ENCODE data around the gene RELA.
"Not testable (repeated sequence)": the region's sequence is repeated elsewhere in the genome, so short reads cannot be mapped to it uniquely, and the experiment has no call there.

RELA gene

DNA sequence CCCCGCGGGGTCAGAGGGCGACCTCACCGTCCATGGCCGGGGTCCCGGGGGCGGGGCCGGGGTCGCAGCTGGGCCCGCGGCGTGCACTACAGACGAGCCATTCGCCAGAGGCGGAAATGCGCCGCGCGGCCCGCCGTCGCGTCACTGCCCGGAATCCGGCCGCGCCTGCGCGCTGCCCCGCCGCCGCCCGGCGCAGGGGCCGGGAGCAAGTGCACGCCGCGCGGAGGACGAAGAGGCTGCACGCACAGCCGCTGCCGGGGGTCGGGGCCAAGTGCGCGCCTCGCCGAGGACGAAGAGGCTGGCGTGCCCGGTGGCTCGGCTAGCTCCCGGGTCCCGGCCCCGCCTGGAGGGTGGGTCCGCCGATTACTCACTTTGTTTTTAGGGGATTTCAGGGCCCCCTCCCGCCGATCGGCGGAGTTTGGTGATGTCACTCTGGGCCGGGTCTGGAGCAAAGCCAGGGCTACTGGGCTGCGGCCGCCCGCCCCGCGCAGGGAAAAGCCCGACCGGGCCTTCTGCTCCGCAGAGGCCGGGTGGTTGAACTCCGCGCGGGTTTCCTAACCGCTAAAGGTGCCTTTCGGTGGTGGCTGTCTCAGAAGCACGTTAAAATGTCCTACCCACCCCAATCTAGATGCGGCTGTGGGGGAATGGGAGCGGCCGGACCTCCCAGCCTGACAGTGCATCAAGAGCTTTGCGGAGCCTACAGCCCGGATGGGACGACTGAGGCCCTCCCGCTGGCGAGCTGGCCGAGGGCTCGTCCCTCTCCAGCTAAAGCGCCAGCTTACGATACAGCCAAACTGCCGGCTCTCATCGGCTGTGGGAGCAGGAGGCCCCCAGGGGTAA lies at the start of gene RELA:
TSS of gene RELA (minus strand) at position 118 of the 840 bp plus-strand sequence. CDS start at position 34, 84 bp downstream.
- peak; percentile 93 to 94 for DNase-seq (ENCODE audit: low read depth in 2 of 2)

DNA sequence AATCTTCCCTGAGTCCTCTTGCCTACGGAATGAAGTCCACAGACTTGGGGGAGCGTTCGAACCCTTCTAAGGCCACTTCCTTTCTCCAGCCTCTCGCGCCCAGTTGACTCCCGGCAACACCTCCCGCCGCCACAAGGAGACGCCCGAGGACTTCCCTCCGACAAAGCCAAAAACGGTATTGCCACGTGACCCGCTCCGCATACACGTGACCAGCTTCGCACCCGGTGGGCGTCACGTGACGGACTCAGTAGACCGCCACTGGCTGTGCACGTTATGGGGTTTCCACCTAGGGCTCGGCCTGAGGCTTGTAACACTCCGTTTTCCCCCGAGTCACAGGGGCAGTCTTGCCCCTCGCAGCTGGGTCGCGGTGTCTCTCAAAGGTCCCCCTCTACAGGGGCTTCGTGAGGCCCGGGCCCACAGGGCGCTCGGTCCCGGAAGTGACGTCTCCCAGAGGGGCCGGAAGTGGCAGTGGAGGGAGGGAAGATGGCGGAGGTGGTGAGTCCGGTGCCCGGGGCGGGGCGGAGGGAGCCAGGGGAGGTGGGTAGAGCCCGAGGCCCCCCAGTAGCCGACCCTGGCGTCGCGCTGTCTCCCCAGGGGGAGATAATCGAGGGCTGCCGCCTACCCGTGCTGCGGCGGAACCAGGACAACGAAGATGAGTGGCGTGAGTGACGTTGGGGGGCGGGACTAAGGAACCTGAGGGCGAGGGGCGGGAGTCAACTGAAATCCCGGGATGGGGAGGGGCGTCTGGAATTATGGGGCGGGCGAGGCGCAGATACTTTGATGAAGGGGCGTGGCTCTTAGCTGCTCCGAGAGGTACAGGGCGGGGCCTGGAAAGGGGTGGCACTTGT lies 49.3 kb upstream of the RELA start, which contains the start of gene KAT5:
TSS of gene KAT5 (plus strand) at position 468 of the 848 bp plus-strand sequence. CDS start at position 484, 16 bp downstream.
- DNase-seq (ENCODE audit: low read depth in 2 of 2): peak; percentile 95 to 96

DNA sequence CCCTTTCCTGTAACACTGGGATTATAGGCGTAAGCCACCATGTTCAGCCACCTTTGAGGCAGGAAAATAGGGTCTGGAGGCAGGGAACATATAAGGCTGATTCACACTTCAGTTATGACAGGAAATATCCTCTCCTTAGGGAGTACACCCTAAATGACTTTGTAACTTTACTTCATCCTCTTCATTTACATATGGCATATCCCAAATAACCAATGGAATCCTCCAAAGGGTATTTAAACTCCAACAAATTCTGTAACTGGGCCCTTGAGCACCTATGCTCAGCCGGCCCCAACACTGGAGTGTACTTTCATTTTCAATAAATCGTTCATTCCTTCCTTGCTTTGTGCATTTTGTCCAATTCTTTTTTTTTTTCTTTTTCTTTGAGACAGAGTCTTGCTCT lies 47.7 kb upstream of the RELA start:
- DNase-seq (ENCODE audit: low read depth in 2 of 2): no peak

DNA sequence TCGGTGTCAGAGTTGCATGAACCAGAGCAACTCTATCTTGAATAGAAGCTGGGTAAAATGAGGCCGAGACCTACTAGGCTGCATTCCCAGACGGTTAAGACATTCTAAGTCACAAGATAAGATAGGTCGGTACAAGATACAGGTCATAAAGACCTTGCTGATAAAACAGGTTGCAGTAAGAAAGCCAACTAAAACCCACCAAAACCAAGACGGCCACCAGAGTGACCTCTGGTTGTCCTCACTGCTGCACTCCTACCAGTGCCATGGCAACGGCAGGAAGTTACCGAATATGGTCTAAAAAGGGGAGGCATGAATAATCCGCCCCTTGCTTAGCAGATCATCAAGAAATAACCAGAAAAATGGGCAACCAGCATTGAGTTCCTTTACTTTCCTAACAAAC lies 46.9 kb upstream of the RELA start:
- no peak for DNase-seq (ENCODE audit: low read depth in 2 of 2)

DNA sequence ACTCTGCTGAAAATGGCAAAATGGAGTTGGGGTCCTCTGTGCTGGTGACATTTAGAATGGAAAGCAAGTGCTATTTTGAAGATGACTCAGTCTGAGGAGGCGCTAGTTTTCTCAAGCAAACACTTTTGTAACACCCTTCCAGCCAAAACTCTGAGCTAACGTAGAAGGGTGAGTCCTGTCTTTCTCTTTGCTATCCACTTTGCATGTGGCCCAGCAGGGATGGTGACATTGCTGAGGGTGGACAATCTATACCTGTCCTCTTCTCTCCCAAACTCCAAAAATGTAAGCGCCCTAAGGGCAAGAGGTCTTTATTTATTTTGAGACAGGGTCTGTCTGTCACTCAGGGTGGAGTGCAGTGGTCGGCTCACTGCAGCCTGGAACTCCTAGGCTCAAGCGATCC lies 45.7 kb upstream of the RELA start:
- no peak for DNase-seq (ENCODE audit: low read depth in 2 of 2)

DNA sequence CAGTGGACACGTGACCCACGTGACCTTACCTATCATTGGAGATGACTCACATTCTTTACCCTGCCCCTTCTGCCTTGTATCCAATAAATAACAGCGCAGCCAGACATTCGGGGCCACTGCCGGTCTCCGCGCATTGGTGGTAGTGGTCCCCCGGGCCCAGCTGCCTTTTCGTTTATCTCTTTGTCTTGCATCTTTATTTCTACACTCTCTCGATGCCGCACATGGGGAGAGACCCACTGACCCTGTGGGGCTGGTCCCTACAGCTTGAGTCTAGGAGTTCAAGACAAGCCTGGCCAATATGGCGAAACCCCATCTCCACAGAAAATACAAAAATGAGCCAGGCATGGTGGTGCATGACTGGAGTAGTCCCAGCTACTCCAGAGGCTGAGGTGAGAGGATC lies 44.3 kb upstream of the RELA start:
- not testable (repeated sequence) for DNase-seq (ENCODE audit: low read depth in 2 of 2)

DNA sequence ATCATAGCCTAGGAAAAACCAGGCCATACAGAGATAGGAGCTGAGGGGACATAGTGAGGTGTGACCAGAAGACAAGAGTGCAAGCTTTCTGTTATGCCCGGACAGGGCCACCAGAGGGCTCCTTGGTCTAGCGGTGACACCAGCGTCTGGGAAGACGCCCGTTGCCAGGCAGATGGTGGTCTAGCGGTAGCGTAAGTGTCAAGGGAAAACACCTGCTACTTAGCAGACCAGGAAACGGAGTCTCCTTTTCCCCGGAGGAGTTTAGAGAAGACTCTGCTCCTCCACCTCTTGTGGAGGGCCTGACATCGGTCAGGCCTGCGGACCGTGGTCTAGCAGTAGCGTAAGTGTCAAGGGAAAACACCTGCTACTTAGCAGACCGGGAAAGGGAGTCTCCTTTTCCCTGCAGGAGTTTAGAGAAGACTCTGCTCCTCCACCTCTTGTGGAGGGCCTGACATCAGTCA lies 43.6 kb upstream of the RELA start:
- peak in 1 of 2 experiments; percentile 3 for DNase-seq (ENCODE audit: low read depth in 2 of 2)

DNA sequence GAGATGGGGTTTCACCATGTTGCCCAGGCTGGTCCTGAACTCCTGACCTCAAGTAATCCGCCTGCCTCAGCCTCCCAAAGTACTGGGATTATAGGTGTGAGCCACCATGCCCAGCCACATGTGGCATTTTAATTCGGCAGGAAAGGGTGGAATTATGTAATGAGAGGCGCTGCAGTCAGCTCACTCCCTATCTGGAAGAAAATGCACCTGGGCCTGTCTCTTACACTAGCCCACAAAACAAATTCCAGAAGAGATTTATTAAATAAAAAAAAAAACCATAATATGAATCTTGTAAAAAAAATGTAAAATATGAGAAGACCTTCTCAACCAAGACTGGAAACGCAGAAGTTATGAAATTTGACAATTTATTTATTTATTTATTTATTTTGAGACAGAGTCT lies 41.1 kb upstream of the RELA start:
- no peak for DNase-seq (ENCODE audit: low read depth in 2 of 2)

DNA sequence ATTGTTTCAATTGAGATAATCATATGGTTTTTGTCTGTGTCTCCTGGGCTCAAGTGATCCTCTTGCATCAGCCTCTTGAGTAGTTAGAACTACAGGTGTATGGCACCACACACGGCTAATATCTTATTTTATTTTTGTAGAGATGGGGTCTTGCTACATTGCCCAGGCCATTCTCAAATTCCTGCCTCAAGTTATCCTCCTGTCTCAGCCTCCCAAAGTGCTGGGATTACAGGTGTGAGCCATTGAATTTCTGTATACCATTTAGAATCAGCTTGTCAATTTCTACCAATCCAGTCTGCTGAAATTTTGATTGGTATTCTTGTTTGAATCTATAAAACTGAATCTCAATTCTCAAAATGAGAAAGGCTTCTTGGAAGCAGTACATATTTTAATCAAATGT lies 39.0 kb upstream of the RELA start:
- DNase-seq (ENCODE audit: low read depth in 2 of 2): no peak

DNA sequence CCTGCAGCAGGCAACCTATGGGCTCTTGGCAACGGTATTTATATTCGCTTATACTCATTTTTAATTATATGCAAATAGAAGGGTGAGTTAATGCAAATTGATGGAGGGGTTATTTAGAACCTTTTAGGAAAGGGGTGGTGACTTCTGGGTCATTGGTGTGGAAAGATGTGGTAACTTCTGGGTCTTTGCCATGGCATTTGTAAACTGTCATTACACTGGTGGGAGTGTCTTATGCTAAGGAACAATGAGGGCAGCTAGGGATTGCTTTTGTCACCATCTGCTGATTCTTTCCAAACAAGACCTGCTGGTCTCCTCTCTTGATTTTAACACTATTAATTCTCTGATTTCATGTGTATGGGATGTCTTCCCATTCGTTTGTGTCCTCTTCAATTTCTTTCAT lies 37.7 kb upstream of the RELA start:
- no peak for DNase-seq (ENCODE audit: low read depth in 2 of 2)

DNA sequence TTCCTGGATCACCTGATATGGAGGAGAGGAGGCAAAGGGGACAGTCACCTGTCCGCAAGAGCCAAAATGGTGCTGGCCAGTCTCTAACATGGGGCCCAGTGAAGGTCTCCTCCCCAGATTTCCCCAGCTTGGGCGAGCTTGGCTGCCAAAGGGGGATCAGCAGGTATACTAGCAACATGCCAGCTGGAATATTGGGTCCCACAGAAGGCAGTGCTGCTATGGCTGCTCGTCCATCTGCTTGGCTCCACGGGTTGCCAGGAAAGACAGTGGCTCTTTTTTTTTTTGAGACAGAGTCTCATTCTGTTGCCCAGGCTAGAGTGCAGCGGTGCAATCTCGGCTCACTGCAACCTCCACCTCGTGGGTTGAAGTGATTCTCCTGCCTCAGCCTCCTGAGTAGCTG lies 36.6 kb upstream of the RELA start:
- DNase-seq (ENCODE audit: low read depth in 2 of 2): no peak

DNA sequence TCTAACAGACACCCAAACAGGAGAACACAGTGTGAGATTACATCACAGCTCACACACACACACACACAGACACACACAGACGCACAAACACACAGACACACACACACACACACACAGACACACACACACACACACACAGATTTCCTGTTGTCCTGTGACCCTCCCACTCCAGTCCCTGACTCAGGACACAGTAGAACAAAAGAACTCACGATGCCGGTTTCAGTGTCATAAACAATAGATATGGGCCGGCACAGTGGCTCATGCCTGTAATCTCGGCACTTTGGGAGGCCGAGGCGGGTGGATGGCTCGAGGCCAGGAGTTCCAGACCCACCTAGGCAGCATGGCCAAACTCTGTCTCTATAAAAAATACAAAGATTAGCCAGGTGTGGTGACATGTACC lies 35.5 kb upstream of the RELA start:
- DNase-seq (ENCODE audit: low read depth in 2 of 2): no peak

DNA sequence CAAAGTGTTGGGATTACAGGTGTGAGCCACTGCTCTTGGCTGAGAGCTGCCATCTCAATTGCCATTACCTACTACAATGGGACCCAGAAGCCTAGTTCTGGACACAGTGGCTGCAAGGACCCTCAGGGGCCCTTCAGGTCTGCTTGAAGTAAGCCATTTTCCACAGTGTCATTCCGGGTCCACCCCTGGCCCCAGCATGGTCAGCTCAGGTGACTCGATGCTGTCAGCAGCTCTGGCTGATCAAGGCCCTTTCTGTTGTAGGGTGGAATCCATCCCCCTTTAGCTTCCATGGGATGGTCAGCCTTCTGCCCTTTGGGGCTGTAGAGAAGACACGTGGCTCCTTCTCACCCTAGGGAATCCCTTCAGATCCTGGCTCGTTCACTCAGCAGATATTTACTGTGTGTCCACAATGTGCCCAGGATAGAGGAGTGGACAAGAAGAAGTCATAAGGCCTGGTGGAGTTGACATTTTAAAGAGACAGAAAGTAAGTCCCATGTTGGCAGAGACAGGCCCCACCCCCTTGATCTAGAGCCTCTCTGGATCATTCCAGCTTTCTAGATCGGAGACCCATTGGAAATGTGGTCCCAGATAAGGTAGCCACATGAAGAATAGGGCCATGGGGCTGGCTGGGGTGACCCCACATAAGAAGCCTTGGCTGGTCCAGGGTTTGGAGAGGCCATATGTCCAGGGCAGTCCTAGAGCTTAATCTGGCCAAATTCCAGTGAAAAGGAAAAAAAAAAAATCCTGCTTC lies 34.3 kb upstream of the RELA start:
- DNase-seq (ENCODE audit: low read depth in 2 of 2): no peak

DNA sequence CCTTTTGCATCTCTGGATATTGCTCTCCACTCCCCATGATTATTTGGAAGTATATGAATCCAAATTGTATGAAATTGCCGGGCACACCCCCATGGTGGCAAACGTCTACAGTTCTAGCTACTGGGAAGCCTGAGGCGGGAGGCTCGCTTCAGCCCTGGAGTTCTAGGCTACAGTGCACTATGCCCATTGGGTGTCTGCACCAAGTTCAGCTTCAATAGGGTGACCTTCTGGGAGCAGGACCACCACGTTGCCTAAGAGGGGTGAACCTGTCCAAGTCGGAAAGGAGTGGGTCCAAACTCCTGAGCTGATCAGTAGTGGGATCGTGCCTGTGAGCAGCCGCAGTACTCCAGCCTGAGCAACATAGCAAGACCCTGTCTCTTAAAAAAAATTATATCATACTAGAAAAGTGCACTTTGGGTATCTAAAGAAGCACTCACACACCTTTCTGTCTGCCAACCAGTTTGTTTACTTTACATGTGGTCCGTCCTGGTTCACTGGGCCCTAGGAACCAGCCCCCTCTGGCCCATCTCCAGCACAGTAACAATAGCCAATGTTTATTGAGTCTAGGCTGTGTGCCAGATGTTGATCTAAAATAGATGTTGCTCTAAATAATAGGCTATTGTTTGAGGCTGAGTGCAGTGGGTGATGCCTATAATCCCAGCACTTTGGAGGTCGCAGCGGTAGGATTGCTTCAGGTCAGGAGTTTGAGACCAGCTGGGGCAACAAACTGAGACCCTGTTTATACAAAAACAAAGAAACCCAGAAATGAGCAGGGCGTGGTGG lies 32.9 kb upstream of the RELA start:
- no peak for DNase-seq (ENCODE audit: low read depth in 2 of 2)

DNA sequence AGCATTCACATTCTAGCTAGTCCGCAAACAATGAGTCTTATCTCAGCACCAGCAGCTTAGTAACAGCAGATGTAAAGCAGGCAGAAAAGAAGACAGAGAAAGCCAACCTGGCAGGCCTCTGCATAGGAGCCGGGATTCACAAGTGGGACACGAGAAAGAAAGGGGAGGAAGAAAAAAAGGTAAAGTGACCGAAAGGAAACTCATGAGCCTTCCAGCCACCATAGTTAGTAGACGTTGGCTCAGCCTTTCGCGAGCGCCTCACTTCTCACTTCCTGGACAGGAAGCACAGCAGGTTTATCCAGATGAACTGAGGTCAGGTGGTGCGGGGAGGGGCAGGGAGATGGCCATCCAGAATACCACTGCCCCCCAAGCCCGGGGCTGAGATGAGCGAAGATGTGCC lies 29.7 kb upstream of the RELA start:
- DNase-seq (ENCODE audit: low read depth in 2 of 2): no peak

DNA sequence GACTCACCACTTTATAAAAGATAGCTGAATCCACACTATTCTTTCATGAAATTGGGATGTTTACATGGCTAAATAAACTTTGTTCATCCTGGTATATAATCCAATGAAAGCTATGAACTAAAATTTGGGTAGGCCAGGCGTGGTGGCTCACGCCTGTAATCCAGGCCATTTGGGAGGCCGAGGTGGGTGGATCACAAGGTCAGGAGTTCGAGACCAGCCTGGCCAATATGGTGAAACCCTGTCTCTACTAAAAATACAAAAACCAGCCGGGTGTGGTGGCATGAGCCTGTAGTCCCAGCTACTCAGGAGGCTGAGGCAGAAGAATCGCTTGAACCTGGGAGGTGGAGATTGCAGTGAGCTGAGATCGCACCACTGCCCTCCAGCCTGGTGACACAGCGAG lies 29.1 kb upstream of the RELA start:
- not testable (repeated sequence) for DNase-seq (ENCODE audit: low read depth in 2 of 2)

DNA sequence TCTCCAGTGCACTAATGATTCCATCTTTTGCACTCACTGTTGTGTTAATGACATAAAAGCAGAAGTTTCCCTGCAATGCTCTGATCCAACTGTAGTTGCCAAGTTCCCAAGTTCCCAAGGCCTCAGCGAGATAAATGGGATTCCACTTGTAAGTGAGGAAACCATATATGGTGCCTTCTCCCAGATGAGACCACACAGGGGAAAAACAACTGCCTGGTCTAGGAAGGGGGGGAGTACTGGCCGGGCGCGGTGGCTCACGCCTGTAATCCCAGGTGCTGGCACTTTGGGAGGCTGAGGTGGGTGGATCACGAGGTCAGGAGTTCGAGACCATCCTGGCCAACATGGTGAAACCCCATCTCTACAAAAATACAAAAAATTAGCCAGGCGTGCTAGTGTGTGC lies 23.3 kb upstream of the RELA start:
- DNase-seq (ENCODE audit: low read depth in 2 of 2): no peak

DNA sequence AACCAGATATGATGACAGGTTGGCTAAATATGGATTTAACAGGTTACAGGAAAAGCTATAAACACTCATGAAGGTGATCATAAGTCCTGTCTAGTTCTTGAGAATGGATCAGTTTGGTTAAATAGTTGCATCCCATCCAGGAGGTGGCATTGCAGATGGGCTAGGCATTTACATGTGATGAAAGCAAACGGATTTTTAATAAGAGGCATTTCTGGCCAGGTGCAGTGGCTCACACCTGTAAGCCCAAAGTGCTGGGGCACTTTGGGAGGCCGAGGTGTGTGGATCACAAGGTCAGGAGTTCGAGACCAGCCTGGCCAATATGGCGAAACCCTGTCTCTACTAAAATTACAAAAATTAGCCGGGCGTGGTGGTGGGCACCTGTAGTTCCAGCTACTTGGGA lies 20.8 kb upstream of the RELA start:
- not testable (repeated sequence) for DNase-seq (ENCODE audit: low read depth in 2 of 2)

DNA sequence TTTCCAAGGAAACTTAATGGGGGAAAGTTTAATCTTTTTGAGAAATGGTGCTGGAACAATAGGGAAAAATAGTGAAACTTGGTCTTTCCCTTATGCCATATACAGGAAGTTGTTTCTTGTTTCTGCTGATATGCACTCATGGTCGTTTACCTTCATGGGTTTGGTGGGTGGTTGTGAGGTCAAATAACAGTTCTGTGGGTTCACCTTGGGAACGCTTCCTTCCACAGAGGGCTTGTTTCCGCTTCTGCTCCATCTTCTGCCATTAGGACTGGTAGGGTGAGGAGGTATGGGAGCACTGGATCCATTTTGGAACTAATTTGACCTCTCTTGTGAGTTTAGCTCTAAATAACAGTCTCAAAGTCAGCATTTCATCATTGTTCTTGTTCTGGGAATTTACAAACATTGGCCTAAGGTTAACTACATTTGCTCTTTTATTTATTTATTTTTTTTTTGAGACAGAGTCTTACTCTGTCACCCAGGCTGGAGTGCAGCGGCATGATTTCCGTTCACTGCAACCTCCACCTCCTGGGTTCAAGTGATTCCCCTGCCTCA lies 17.6 kb upstream of the RELA start:
- DNase-seq (ENCODE audit: low read depth in 2 of 2): no peak

DNA sequence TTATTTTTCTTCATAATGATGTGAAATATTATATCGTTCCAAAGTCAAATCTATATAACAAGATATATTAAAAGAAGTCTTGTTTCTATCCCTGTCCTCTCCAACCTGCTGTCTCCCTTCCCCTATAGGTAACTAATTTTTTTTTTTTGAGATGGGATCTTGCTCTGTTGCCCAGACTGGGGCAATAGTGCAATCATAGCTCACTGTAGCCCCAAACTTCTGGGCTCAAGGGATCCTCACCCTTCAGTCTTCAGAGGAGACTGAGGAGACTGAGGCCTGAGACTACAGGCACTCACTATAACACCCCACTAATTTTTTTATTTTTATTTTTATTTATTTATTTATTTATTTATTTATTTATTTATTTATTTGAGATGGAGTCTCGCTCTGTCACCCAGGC lies 10.3 kb upstream of the RELA start:
- no peak for DNase-seq (ENCODE audit: low read depth in 2 of 2)

Data from fibroblast of skin of left biceps (primary cell).